HCT116 (cell line): Measurements from ENCODE around the gene RBMXL2. TPM values are rescaled to one million over a fixed set of nuclear protein-coding genes. Genes with fewer than 3 reads are reported as not detected.

Experiments
- ATAC-seq: fragments of 200-7000 bp; cut with Tn5 transposase; 2 replicates; pipeline ENCODE4 v1.9.1; 2020; ENCODE audit warnings: mild to moderate bottlenecking, moderate library complexity
- BruUV-seq: library from RNA; stranded (reverse); fragments of 400-500 nt; replicated peaks from 2 replicates; lab custom pipeline; 2021; lab: Mats Ljungman, UMichigan
- CTCF ChIA-PET: fragments of 300-600 bp; sonication (Branson Sonifier 250); formaldehyde crosslinking; loops from one replicate; lab custom pipeline; 2021; ENCODE audit warnings: antibody characterized with exemption; lab: Charles Lee
- POLR2A ChIA-PET: fragments of 300-600, 350-600 bp; sonication (Branson Sonifier 250); formaldehyde crosslinking; loops from one replicate; lab custom pipeline; 2021; ENCODE audit warnings: antibody characterized with exemption; lab: Charles Lee
- RAD21 ChIA-PET, 2 experiments: fragments of 300-600 bp; sonication (Branson Sonifier 250); formaldehyde crosslinking; loops; one replicate each; lab custom pipeline; 2023; ENCODE audit warnings: low total read pairs in 2 of 2; ENCODE audit not compliant: uncharacterized antibody in 2 of 2, unreplicated experiment in 2 of 2, low non-redundant PET in 1 of 2; lab: Charles Lee
- DNase-seq: peaks from one replicate; pipeline ENCODE4 v3.0.0-alpha.2; 2010; ENCODE audit warnings: low read depth, low spot score
- H2AFZ ChIP-seq: fragments of 200-600 bp; shearing (Covaris generic), sonication (generic); 2 replicates; pipeline ENCODE4 v1.6.1; 2017; ENCODE audit warnings: low read depth, mixed run types, mixed read lengths, antibody characterized with exemption, low read length; ENCODE audit not compliant: poor library complexity, severe bottlenecking
- H3K27ac ChIP-seq: 2 replicates; pipeline ENCODE4 v1.5.1; 2012; ENCODE audit warnings: low read depth, low read length
- H3K27me3 ChIP-seq: fragments of 200-600 bp; sonication (generic); 2 replicates; pipeline ENCODE4 v1.6.1; 2016; ENCODE audit warnings: mixed run types, low read length, mixed read lengths; ENCODE audit not compliant: insufficient read depth
- H3K36me3 ChIP-seq, 2 experiments: fragments of 200-500 bp in 1 of 2; fragments of 200-600 bp in 1 of 2; sonication (Bioruptor generic) in 1 of 2; sonication (generic) in 1 of 2; 2 replicates each; pipeline versions ENCODE4 v1.5.1 to v1.6.1; 2014 to 2016; ENCODE audit warnings: low read length in 2 of 2, inconsistent platforms in 1 of 2, mixed read lengths in 1 of 2, mixed run types in 1 of 2; ENCODE audit not compliant: insufficient read depth in 2 of 2, control insufficient read depth in 1 of 2
- H3K4me1 ChIP-seq, 2 experiments: fragments of 200-600 bp in 1 of 2; sonication (generic) in 1 of 2; 2 replicates each; pipeline versions ENCODE4 v1.5.1 to v1.6.1; 2012 to 2017; ENCODE audit warnings: low read length in 2 of 2, inconsistent platforms in 1 of 2, mild to moderate bottlenecking in 1 of 2, mixed read lengths in 1 of 2, mixed run types in 1 of 2, moderate library complexity in 1 of 2; ENCODE audit not compliant: insufficient read depth in 2 of 2, control insufficient read depth in 1 of 2
- H3K4me2 ChIP-seq: fragments of 200-600 bp; sonication (generic); 2 replicates; pipeline ENCODE4 v1.6.1; 2017; ENCODE audit warnings: mixed run types, low read length, mixed read lengths
- H3K4me3 ChIP-seq, 2 experiments: fragments of 200-600 bp in 1 of 2; sonication (generic) in 1 of 2; replicated peaks in 1 of 2; 2 replicates each; pipeline ENCODE4 v1.5.1; 2011 to 2016; ENCODE audit warnings: low read length in 2 of 2, control low read depth in 1 of 2, low read depth in 1 of 2, mild to moderate bottlenecking in 1 of 2, mixed read lengths in 1 of 2, mixed run types in 1 of 2
- H3K79me2 ChIP-seq: fragments of 200-600 bp; sonication (generic); 2 replicates; pipeline ENCODE4 v1.6.1; 2017; ENCODE audit warnings: mild to moderate bottlenecking, mixed run types, low read length, moderate library complexity, mixed read lengths; ENCODE audit not compliant: insufficient read depth
- H3K9ac ChIP-seq: fragments of 200-600 bp; sonication (generic); 2 replicates; pipeline ENCODE4 v1.6.1; 2016; ENCODE audit warnings: low read length, mixed read lengths
- H3K9me2 ChIP-seq: fragments of 200-600 bp; sonication (generic), shearing (Covaris generic); 2 replicates; pipeline ENCODE4 v1.6.1; 2017; ENCODE audit warnings: mixed run types, mild to moderate bottlenecking, moderate library complexity; ENCODE audit not compliant: insufficient read depth
- H3K9me3 ChIP-seq, 2 experiments: fragments of 200-500 bp in 1 of 2; fragments of 200-600 bp in 1 of 2; sonication (Bioruptor generic) in 1 of 2; sonication (generic) in 1 of 2; 2 replicates each; pipeline ENCODE4 v1.6.1; 2014 to 2017; ENCODE audit warnings: low read length in 2 of 2, mixed read lengths in 2 of 2, inconsistent platforms in 1 of 2, low read depth in 1 of 2, mild to moderate bottlenecking in 1 of 2, mixed run types in 1 of 2, moderate library complexity in 1 of 2; ENCODE audit not compliant: control insufficient read depth in 1 of 2, insufficient read depth in 1 of 2
- H4K20me1 ChIP-seq: fragments of 200-600 bp; sonication (generic), shearing (Covaris generic); 2 replicates; pipeline ENCODE4 v1.6.1; 2017; ENCODE audit warnings: mixed run types, mild to moderate bottlenecking, moderate library complexity; ENCODE audit not compliant: insufficient read depth
- EGR1 ChIP-seq: IDR thresholded peaks from 2 replicates; pipeline ENCODE4 v1.6.1; 2012; ENCODE audit warnings: low read depth
- POLR2A ChIP-seq: IDR thresholded peaks from 2 replicates; pipeline ENCODE4 v1.7.0; 2011; ENCODE audit warnings: borderline replicate concordance; ENCODE audit not compliant: insufficient read depth, insufficient read length; ENCODE audit errors: extremely low read depth
- RAD21 ChIP-seq: IDR thresholded peaks from 2 replicates; pipeline ENCODE4 v1.6.1; 2012; ENCODE audit warnings: low read depth, mild to moderate bottlenecking
- TCF7L2 ChIP-seq: IDR thresholded peaks from 2 replicates; pipeline ENCODE4 v1.7.0; 2011; ENCODE audit warnings: borderline replicate concordance, inconsistent platforms; ENCODE audit not compliant: insufficient read depth, insufficient read length; ENCODE audit errors: extremely low read depth
- YY1 ChIP-seq: IDR thresholded peaks from 2 replicates; pipeline ENCODE4 v1.6.1; 2011; ENCODE audit warnings: low read length, low read depth, moderate library complexity, mild to moderate bottlenecking; ENCODE audit not compliant: insufficient replicate concordance; ENCODE audit errors: extremely low read depth
- ZNF274 ChIP-seq: fragments of 200-500 bp; sonication (Bioruptor generic); IDR thresholded peaks from 2 replicates; pipeline ENCODE4 v1.6.1; 2014; ENCODE audit warnings: mild to moderate bottlenecking, low read depth, low read length, inconsistent platforms
- intact Hi-C: fragments of 100-400 bp; cut with micrococcal nuclease; formaldehyde crosslinking; loops from 2 replicates; pipeline ENCODE4 v1.10.0; 2022
- total RNA-seq: library from RNA; stranded (reverse); gene quantifications from one replicate; pipeline ENCODE4 v1.2.1, GENCODE V29; 2021; ENCODE audit not compliant: unreplicated experiment
- TF ChIP-seq, protein P1 (sequence below): IDR thresholded peaks from 2 replicates; pipeline ENCODE4 v1.6.1; 2012; ENCODE audit warnings: low read depth

RBMXL2 gene
- total RNA-seq, 1 experiment from 2014 or later: 0.12 TPM

DNA sequence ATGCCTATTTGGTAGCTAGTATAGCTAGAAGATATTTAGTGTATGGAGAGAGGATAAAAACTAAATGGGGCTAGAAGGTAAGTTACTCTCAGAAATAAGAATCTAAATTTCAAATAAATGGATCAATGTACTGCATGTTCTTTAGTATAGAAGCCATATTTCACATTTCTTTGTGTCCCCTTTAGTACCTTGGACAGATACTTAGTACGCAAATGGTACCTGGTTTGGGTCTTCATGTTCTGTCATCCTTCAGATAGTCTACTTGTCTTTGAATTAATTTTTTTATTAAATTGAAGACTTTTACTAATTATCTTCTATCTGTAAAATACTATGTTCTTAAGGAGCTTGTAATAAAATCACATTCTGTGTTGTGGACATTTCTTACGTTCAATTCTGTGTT, 26.3 kb upstream of the RBMXL2 start:
- DNase-seq: no peak
- no peaks in the 10 kb centered on the region for H3K79me2 ChIP-seq
- TF ChIP-seq, protein P1, sequence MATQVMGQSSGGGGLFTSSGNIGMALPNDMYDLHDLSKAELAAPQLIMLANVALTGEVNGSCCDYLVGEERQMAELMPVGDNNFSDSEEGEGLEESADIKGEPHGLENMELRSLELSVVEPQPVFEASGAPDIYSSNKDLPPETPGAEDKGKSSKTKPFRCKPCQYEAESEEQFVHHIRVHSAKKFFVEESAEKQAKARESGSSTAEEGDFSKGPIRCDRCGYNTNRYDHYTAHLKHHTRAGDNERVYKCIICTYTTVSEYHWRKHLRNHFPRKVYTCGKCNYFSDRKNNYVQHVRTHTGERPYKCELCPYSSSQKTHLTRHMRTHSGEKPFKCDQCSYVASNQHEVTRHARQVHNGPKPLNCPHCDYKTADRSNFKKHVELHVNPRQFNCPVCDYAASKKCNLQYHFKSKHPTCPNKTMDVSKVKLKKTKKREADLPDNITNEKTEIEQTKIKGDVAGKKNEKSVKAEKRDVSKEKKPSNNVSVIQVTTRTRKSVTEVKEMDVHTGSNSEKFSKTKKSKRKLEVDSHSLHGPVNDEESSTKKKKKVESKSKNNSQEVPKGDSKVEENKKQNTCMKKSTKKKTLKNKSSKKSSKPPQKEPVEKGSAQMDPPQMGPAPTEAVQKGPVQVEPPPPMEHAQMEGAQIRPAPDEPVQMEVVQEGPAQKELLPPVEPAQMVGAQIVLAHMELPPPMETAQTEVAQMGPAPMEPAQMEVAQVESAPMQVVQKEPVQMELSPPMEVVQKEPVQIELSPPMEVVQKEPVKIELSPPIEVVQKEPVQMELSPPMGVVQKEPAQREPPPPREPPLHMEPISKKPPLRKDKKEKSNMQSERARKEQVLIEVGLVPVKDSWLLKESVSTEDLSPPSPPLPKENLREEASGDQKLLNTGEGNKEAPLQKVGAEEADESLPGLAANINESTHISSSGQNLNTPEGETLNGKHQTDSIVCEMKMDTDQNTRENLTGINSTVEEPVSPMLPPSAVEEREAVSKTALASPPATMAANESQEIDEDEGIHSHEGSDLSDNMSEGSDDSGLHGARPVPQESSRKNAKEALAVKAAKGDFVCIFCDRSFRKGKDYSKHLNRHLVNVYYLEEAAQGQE: peak; percentile 16
- TF ChIP-seq RAD21 (no peak), EGR1 (no peak), TCF7L2 (no peak), ZNF274 (no peak), YY1 (no peak), POLR2A (no peak)
- TF ChIP-seq, all 23 proteins: peak for 1
- Histone ChIP-seq H3K4me3 (no peak overlapping the region), H3K27me3 (no peaks in the 10 kb centered on the region), H2AFZ (no peak overlapping the region), H3K9ac (no peak overlapping the region), H3K4me2 (no peak overlapping the region), H3K4me1 (no peaks in the 10 kb centered on the region), H3K9me3 (no peaks in the 10 kb centered on the region), H4K20me1 (no peaks in the 10 kb centered on the region), H3K27ac (no peak overlapping the region), H3K9me2 (no peaks in the 10 kb centered on the region), H3K36me3 (no peaks in the 10 kb centered on the region)
- BruUV-seq: no TSS peak
- no peak for ATAC-seq
- ChIA-PET CTCF (no interaction called here), POLR2A (no interaction called here), RAD21 (no interaction called here)
- intact Hi-C loops: no loop called here
